ENCODE measurements around the gene STRA6. TPM values are rescaled to one million over a fixed set of nuclear protein-coding genes. Genes with fewer than 3 reads are reported as not detected.

STRA6 gene
- total RNA-seq, 1 experiment from 2014 or later: 0.84 TPM

Other genes with a start within 250 kb of the STRA6 start
- 7.3 and 10.3 TPM in 2 replicates for gene STOML1, start 210.5 kb downstream of the STRA6 start, total RNA-seq (2021)
- gene PML, start 208.1 kb downstream of the STRA6 start, total RNA-seq (2021): 39.7 and 40.0 TPM in 2 replicates
- gene GOLGA6A, start 120.2 kb downstream of the STRA6 start, total RNA-seq (2021): not detected in 2 replicates
- 0.48 and 0.64 TPM in 2 replicates for gene ISLR2, start 72.2 kb downstream of the STRA6 start, total RNA-seq (2021)
- gene ISLR, start 29.1 kb downstream of the STRA6 start, total RNA-seq (2021): 0.41 and 0.74 TPM in 2 replicates
- not detected in 2 replicates for gene CCDC33, start 33.5 kb upstream of the STRA6 start, total RNA-seq (2021)
- gene CYP11A1, start 164.9 kb upstream of the STRA6 start, total RNA-seq (2021): not detected in 2 replicates
- 0.45 and 1.4 TPM in 2 replicates for gene SEMA7A, start 231.2 kb upstream of the STRA6 start, total RNA-seq (2021)